GM19035 (cell line): ENCODE measurements around the gene USP31.
"Not testable (repeated sequence)": the region's sequence is repeated elsewhere in the genome, so short reads cannot be mapped to it uniquely, and the experiment has no call there.

ENCODE experiments used
- ATAC-seq: cut with Tn5 transposase; IDR thresholded peaks from one replicate; pipeline ENCODE4 v1.9.1; 2021; ENCODE audit not compliant: unreplicated experiment

Gene USP31

DNA sequence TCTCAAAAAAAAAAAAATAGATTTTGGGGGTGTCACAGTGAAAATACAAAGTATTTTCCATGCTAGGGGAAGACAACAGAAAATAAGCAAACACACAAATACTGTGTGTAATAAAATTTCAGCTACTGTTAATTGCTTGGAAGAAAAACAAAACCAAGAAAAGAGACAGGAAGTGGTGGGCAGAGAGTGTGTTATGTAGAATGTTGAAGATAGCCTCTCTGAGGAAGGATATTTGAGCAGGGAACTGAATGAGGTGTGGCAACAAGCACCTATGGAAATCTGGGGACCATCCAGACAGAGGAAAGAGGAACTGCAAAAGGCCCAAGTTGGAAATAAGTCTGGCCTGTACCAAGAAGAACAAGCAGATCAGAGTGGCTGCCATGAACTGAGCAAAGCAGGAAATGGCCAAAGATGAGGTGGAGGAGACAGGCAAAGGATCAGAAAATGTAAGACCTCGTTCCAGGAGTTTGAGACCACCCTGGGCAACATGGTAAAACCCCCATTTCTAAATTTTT, 7.8 kb upstream of the USP31 start:
- ATAC-seq: no peak

DNA sequence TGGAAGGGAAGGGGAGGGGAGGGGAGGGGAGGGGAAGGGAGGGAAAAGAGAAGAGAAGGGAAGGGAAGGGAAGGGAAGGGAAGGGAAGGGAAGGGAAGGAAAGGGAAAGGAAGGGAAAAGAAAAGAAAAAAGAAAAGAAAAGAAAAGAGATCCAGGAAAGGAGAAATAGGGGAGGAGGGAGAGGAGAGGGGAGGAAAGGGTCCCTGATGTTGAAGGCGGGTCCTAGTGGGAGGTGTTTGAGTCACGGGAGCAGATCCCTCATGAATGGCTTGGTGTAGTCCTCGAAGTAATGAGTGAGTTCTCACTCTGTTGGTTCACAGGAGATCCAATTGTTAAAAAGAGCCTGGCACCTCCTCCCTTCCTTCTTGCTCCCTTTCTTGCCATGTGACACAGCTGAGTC, 6.9 kb upstream of the USP31 start:
- ATAC-seq: no peak

DNA sequence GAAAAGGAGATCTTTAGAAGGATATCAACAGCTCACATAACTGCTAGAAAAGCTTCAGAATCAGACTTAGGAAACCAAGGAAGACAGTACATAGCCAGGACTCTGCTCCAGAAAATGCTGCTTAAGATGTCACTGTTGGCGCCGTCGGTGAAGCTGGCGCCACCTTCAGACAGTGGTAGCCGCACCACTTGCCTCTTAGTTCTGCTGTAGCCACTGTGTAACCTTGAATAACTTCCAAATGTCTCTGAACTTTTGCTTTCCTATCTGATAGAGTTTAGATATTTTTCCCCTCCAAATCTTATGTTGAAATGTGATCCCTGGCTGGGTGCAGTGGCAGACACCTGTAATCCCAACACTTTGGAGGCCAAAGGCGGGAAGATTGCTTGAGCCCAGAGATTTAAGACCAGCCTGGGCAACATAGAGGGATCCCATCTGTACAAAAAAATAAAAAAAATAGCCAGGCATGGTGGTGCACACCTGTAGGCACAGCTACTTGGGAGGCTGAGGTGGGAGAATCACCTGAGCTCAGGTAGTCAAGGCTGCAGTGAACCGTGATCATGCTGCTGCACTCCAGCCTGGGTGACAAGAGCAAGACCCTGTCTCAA, 6.3 kb upstream of the USP31 start:
- no peak for ATAC-seq

DNA sequence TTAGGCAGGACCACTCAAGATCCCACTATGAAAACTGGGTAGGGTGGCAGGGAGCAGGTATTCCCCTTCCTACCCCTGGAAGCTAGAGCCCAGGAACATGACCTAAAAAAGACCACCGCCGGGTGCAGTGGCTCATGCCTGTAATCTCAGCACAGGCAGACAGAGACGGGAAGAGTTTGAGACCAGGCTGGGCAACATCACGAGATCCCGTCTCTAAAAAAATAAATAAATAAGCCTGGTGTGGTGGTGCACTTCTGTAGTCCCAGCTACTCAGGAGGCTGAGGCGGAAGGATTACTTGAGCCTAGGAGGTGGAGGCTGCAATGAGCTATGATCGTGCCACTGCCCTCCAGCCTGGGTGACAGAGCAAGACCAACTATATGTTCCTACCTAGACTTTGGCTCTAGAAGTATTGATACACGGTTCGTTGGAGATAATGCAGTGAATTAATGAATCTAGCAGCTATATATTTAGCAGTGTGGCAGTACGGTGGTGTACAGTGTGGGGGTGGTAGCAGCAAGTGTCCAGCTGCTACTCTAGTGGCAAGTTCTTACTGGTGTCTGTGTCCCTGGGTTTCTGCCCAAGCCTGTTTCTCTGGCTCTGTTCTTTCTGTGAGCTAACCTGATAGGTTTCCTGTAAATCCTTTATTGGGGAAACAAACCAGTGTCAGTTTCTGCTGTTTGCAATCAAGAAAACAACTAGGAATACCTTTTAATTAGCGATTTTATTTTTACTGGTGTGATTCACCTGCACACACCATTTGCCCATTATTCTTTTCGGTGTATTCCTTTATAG, 3.3 kb upstream of the USP31 start:
- ATAC-seq: no peak

DNA sequence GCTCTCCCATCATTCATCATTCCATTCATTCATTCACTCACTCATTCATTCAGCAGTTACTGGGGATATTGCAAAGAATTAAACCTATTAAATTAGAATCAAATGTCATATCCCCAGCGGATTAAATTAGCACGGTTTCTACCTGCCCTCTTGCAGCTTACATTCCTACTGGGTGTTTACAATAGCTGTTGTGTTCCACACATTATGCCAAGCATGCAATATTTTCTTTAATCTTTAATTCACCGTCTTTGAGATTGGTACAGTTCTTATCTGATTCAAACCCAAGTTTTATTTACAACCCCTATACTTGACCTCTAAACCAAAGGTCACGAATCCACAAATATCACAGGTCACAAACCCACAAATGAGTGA, 727 bp upstream of the USP31 start:
- ATAC-seq: no peak

DNA sequence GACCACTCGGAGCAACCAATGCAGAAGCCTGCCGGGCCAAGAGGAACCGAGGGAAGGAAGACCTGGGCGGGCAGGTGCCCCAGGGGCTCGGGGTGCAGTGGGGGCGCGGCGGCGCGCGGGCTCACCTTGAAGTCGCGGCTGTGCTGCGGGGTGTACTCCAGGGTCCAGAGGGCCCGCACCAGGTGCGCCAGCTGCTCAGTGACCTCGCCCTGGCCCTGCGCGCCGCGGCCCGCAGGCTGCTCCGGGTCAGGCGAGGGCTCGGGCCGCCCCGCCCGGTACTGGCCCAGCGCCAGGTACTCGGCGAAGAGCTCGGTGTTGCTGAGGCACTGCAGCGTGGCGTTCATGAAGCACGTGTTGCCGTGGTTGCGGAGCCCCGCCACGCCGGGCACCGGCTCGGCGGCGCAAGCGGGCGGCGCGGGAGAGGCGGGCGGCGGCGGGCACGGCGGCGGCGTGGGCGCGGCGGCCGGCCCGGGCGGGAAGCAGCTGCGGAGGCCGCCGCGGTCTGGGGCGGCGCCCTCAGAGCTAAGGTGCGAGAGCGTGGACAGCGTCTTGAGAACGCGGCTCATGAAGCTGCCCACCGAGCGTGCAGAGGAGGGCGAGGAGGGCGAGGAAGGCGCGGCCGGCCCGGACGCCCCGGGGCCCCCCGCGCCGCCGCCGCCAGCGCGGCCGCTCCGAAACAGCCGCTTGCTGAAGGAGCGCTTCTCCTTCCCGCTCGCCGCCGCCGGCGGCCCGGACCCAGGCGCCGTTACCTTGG, 562 bp downstream of the USP31 start:
- ATAC-seq: peak; percentile 44

GRCh38 chr16:23148166-23148512, 1.1 kb downstream of the USP31 start:
- ATAC-seq: no peak

DNA sequence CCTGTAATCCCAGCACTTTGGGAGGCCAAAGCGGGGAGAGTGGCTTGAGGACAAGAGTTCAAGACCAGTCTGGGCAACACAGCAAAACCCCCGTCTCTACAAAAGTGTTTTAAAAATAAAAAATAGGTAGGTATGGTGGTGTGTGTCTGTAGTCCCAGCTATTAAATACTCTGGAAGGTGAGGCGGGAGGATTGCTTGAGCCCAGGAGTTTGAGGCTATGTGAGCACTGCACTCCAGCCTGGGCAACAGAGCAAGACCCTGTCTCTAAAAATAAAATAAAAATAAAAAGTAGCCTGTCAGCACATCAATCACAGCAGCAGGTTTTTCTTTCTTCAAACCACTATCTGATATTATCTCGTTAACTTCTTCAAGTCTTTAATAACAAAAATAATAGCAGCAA, 1.6 kb downstream of the USP31 start:
- no peak for ATAC-seq

DNA sequence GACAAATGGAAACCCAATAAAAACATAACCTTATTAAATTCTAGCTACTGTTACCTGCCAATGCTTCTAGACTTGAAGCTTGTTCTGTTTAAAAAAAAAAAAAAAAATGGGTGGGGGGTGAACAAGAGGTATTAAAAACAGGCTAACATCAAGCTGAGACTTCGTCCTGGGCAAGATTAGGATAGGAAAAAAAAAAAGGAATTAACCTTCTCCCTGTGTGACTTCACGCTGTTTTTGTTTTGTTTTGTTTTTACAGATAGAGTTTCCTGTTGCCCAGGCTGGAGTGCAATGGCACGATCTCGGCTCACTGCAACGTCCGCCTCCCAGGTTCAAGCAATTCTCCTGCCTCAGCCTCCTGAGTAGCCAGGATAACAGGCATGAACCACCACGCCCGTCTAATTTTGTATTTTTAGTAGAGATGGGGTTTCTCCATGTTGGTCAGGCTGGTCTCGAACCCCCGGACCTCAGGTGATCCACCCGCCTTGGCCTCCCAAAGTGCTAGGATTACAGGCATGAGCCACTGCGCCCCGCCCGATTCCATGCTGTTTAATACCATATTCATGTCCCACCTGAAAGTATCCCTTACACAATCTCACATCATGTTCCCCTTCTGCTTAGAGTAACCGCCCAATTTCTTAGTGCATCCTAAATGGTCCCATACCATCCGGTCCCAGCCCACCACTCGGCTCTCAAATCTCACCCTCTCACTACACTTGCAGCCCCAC, 2.2 kb downstream of the USP31 start:
- no peak for ATAC-seq

DNA sequence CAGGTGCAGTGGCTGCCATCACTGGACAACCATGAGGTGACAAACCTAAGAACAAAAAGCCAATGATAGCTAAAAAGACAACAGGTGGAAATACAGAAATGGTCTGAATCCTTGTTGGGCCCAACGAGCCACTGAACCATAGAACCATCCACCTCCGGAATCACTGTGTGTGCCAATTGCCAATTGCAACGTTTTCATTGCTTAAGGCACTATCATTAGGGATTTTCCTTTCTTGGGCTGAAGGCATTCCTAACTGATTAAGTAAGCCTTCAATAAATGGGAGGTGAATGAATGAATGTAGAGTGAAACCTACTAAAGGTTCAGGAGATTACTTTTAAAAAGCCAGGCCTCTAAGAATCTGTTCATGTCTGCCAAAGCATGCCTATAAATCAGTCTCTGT, 3.6 kb downstream of the USP31 start:
- ATAC-seq: no peak

DNA sequence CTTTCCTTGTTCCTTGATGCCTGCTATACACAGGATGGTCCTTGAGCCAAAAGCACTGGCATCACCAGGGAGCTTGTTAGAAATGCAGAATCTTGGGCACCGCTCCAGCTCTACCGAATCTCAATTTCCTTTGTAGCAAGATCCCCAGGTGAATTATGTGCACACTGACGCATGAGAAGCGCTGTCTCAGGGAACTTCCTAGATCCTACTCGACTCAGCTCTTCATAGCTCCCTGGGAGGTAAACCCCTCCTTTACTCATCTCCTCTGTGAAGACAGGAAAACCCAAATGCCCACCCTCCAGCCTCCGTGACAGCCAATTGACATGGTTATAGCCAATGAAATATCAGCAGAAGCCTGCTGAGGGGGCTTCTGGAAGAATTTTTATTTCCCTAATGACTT, 4.1 kb downstream of the USP31 start:
- no peak for ATAC-seq

DNA sequence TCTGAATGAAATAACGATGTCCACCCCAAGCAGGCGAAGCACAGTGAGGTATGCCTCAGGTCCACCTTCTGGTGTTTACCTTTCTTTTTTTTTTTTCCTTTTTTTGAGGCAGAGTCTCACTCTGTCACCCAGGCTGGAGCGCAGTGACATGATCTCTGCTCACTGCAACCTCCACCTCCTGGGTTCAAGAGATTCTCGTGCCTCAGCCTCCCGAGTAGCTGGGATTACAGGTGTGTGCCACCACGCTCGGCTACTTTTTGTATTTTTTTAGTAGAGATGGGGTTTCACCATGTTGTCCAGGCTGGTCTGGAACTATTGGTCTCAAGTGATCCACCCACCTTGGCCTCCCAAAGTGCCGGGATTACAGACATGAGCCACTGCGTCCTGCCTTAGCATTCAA, 4.9 kb downstream of the USP31 start:
- ATAC-seq: not testable (repeated sequence)

DNA sequence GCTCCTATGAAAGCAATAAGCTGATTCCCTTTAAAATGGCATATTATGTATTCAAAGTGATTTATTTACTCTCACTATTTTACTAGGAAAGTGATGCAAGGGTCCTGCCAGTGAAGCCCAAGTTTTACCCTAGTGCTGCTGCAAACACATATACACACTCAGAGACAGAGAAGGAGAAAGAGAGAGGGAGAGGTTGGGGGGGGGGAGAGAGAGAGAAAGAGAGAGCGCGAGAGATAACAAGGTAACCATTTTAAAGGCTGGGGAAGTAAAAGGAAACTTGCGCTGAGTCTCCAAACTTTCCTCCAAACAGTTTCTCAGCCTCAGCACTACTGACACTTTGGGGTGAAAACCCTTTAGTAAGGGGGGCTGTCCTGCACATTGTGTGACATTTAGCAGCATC, 5.9 kb downstream of the USP31 start:
- ATAC-seq: no peak

GRCh38 chr16:23141959-23142740, 7.1 kb downstream of the USP31 start:
- no peak for ATAC-seq

- ATAC-seq: no peak
Observed at GRCh38 chr16:23141500-23141899, 7.8 kb downstream of the USP31 start.

DNA sequence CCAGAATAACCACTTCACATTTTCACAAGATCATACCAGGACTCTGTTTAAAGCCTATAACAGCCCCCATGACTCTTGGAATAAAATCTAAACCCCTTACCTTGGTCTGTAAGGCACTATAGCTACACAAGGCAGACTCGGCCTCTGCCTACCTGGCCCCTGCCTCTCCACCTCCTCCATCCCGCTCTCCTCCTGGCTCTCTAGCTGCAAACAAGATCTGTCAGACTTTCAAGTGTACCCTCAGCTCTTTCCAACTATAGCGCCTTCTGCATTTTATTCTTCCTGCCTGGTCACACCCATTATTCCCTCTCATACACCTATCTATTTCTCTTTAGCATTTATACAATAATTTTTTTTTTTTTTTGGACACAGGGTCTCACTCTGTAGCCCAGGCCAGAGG, 8.2 kb downstream of the USP31 start:
- ATAC-seq: no peak

DNA sequence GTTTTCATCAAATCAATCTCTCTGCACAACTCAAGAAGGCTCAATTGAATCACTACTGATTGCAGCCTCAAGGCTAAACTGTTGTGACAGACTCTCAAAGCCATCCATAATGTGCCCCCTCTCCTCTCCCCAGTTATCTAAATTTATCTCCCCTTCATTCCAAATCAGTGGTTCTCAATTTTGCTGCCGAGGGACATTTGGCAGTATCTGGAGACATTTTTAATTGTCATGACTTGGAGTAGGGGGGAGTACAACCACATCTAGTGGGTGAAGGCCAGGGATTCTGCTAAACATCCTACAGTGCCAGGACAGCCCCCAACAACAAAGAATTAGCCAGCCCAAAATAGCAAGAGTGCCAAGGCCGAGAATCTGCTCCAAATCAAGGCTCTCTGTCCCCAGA, 9.1 kb downstream of the USP31 start:
- ATAC-seq: no peak

GRCh38 chr16:23137818-23138217, 11.4 kb downstream of the USP31 start:
- ATAC-seq: no peak

GRCh38 chr16:23137256-23137655, 12.0 kb downstream of the USP31 start:
- ATAC-seq: no peak

GRCh38 chr16:23134274-23134673, 15.0 kb downstream of the USP31 start:
- ATAC-seq: no peak
